OCI-LY3 (cell line): ENCODE results near the gene SRSF7.

ENCODE experiments used
- CTCF ChIP-seq: fragments of 200-600, 300-600 bp; sonication (generic); IDR thresholded peaks from 2 replicates; pipeline ENCODE4 v1.5.1; 2014; ENCODE audit warnings: antibody characterized with exemption, low read length, low read depth
- EZH2phosphoT487 ChIP-seq: fragments of 200-600 bp; shearing (Covaris generic); IDR thresholded peaks from 2 replicates; pipeline ENCODE4 v1.6.1; 2018; ENCODE audit warnings: antibody characterized with exemption, mixed run types, low read depth

- TF ChIP-seq CTCF, result no peak
- no peak for TF ChIP-seq EZH2phosphoT487
Measured at GRCh38 chr2:38754049-38754448, 2.9 kb upstream of the SRSF7 start.
